Body of pancreas (tissue), 4 donors: ENCODE results near the gene CKMT2. TPM values are rescaled to one million over a fixed set of nuclear protein-coding genes. Genes with fewer than 3 reads are reported as not detected.
A peak's percentile ranks its signal among the peaks of the same experiment; 100 is the strongest.

Source experiments
- ATAC-seq: fragments of 150-250 bp; one replicate; pipeline ENCODE4 v1.9.1; 2016
- DNase-seq, 4 donors: peaks; one replicate each; pipeline ENCODE4 v3.0.0-alpha.2; 2019
- H3K27ac ChIP-seq, 4 donors: fragments of 200-600 bp; sonication (generic); 1 replicate in 3 of 4; 2 replicates in 1 of 4; pipeline versions ENCODE4 v1.5.1 to v1.6.1; 2016 to 2019; ENCODE audit warnings: mild to moderate bottlenecking in 1 of 4, mixed read lengths in 1 of 4, moderate library complexity in 1 of 4
- H3K27me3 ChIP-seq, 2 donors: fragments of 200-600 bp; sonication (generic); one replicate each; pipeline ENCODE4 v1.6.0; 2016; ENCODE audit warnings: mild to moderate bottlenecking in 1 of 2
- H3K36me3 ChIP-seq, 2 donors: fragments of 200-600 bp; sonication (generic); replicated peaks in 1 of 2; 2 replicates each; pipeline ENCODE4 v1.5.1; 2016; ENCODE audit warnings: low read depth in 2 of 2; ENCODE audit not compliant: insufficient read depth in 1 of 2
- H3K4me1 ChIP-seq: fragments of 200-600 bp; sonication (generic); one replicate; pipeline ENCODE4 v1.6.0; 2016
- H3K4me3 ChIP-seq, 2 donors: fragments of 200-600 bp; sonication (generic); 1 replicate in 1 of 2; 2 replicates in 1 of 2; pipeline ENCODE4 v1.5.1; 2016 to 2019
- H3K9me3 ChIP-seq, 3 donors: fragments of 200-600 bp; sonication (generic); 1 replicate in 2 of 3; 2 replicates in 1 of 3; pipeline ENCODE4 v1.5.1; 2016
- CTCF ChIP-seq, 7 experiments: fragments of 450-650 bp in 4 of 7; fragments of 200-600 bp in 3 of 7; sonication (generic) in 3 of 7; IDR thresholded peaks; one replicate each; pipeline ENCODE4 v1.5.1; 2016 to 2019; ENCODE audit warnings: antibody characterized with exemption in 7 of 7
- POLR2A ChIP-seq, 3 donors: fragments of 450-650 bp; IDR thresholded peaks; one replicate each; pipeline ENCODE4 v1.6.1; 2016; ENCODE audit warnings: antibody characterized with exemption in 3 of 3, mild to moderate bottlenecking in 2 of 3
- WGBS, 2 donors: methylation state at CpG; one replicate each; pipeline ENCODE4 v1.1.5; 2017; 5-methylcytosine and 5-hydroxymethylcytosine counted together
- intact Hi-C: fragments of 100-400 bp; cut with DNase I; formaldehyde crosslinking; loops from one replicate; pipeline ENCODE4 v1.15.1; 2023
- total RNA-seq, 2 donors: library from RNA; depleted of rRNA; stranded (reverse); fragments of >200 nt; gene quantifications; one replicate each; pipeline ENCODE4 v1.1.0, GENCODE V29; 2016

CKMT2 gene
- total RNA-seq, 2 donors from 2014 or later: 3.9 to 4.9 TPM

- peak overlapping the region; percentile 88 for H3K4me3 ChIP-seq
- ATAC-seq (no peak), DNase-seq (no peak)
- WGBS, 2 donors: 0 to 2% methylated on average over 2 of the region's 2 CpGs
- TF ChIP-seq POLR2A (IDR thresholded peaks at IDR 0.05) (no peak), CTCF (IDR thresholded peaks at IDR 0.05) (no peak)
- no peaks in the 10 kb centered on the region for H3K9me3 ChIP-seq
- H3K27ac ChIP-seq: peak overlapping the region; percentile 68 to 87 (median 82)
- no peaks in the 10 kb centered on the region for H3K27me3 ChIP-seq
- intact Hi-C loops: no loop called here
- H3K4me1 ChIP-seq: peaks cover 26% of the 10 kb centered on the region
- H3K36me3 ChIP-seq: no peaks in the 10 kb centered on the region
Observed at GRCh38 chr5:81300921-81301270, 67.8 kb downstream of the CKMT2 start.

GRCh38 chr5:81301271-81302015 is 68.3 kb downstream of the CKMT2 start, which contains the start of gene ZCCHC9:
Gene ZCCHC9 (plus strand): TSS chr5:81301587. CDS start chr5:81304758, 3,171 bp downstream.
- 0 to 1% methylated on average over 31 to 54 of the region's 54 CpGs for WGBS, 2 donors

GRCh38 chr5:81302596-81302995 is 69.5 kb downstream of the CKMT2 start:
- 85 to 89% methylated on average over 5 of the region's 5 CpGs for WGBS, 2 donors

More at GRCh38 chr5:81301271-81302015, 68.3 kb downstream of the CKMT2 start, which contains the start of gene ZCCHC9:
- peak; percentile 91 to 94 (median 93) for DNase-seq
- ATAC-seq: peak; percentile 97
- Histone ChIP-seq H3K4me3 (peak within 1 kb of the TSS; percentile 88), H3K27me3 (no peaks in the 10 kb centered on the region), H3K27ac (peak within 1 kb of the TSS; percentile 68 to 87 (median 82)), H3K9me3 (no peaks in the 10 kb centered on the region), H3K36me3 (no peaks in the 10 kb centered on the region), H3K4me1 (peaks cover 26% of the 10 kb centered on the region)
- TF ChIP-seq CTCF (IDR thresholded peaks at IDR 0.05) (peak in 5 of 7 experiments; percentile 16 to 53 (median 46)), POLR2A (IDR thresholded peaks at IDR 0.05) (peak; percentile 76 to 92 (median 91))
- intact Hi-C loops: no loop called here

GRCh38 chr5:81303563-81303962 is 70.4 kb downstream of the CKMT2 start:
- 68 to 88% methylated on average over 1 of the region's 1 CpG for WGBS, 2 donors
- intact Hi-C loops: no loop called here
- Histone ChIP-seq H3K4me3 (no peak overlapping the region), H3K27me3 (no peaks in the 10 kb centered on the region), H3K9me3 (no peaks in the 10 kb centered on the region), H3K36me3 (no peaks in the 10 kb centered on the region), H3K4me1 (peaks cover 26% of the 10 kb centered on the region), H3K27ac (no peak overlapping the region)
- ATAC-seq: no peak
- DNase-seq: no peak
- TF ChIP-seq POLR2A (IDR thresholded peaks at IDR 0.05): no peak
- TF ChIP-seq CTCF (IDR thresholded peaks at IDR 0.05): no peak

More at GRCh38 chr5:81302596-81302995, 69.5 kb downstream of the CKMT2 start:
- Histone ChIP-seq H3K27me3 (no peaks in the 10 kb centered on the region), H3K4me3 (no peak overlapping the region), H3K4me1 (peaks cover 26% of the 10 kb centered on the region), H3K27ac (no peak overlapping the region), H3K36me3 (no peaks in the 10 kb centered on the region), H3K9me3 (no peaks in the 10 kb centered on the region)
- no peak for TF ChIP-seq POLR2A (IDR thresholded peaks at IDR 0.05)
- no peak for TF ChIP-seq CTCF (IDR thresholded peaks at IDR 0.05)
- DNase-seq: no peak
- intact Hi-C loops: no loop called here
- no peak for ATAC-seq

GRCh38 chr5:81305785-81306184 is 72.7 kb downstream of the CKMT2 start:
- H3K27me3 ChIP-seq: no peaks in the 10 kb centered on the region
- peaks cover 7% of the 10 kb centered on the region for H3K4me1 ChIP-seq
- DNase-seq (no peak), ATAC-seq (no peak)
- no peaks in the 10 kb centered on the region for H3K9me3 ChIP-seq
- TF ChIP-seq CTCF (IDR thresholded peaks at IDR 0.05): no peak
- TF ChIP-seq POLR2A (IDR thresholded peaks at IDR 0.05): no peak
- H3K27ac ChIP-seq: no peak overlapping the region
- intact Hi-C loops: no loop called here
- peaks cover 0 to 3% of the 10 kb centered on the region in 2 donors for H3K36me3 ChIP-seq
- no peak overlapping the region for H3K4me3 ChIP-seq
